Measurements from ENCODE around the gene SRD5A3.

Gene SRD5A3

DNA sequence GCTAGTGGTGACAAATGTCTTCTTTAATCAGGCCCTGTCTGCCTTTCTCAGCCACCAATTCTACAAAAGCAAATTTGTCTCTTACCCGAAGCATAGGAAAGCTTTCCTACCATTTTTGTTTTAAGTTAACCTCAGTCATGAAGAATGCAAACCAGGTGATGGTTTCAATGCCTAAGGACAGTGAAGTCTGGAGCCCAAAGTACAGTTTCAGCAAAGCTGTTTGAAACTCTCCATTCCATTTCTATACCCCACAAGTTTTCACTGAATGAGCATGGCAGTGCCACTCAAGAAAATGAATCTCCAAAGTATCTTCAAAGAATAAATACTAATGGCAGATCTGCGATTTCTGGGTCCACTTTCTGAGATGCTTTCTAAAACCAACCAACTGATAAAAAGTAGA, 23.9 kb downstream of the SRD5A3 start:
- intact Hi-C loops (cut with micrococcal nuclease) = no loop called here
- Mint-ChIP-seq H3K36me3 (ENCODE audit: low read depth) (peaks cover 43% of the 10 kb centered on the region), H3K27me3 (no peaks in the 10 kb centered on the region), H3K9me3 (no peaks in the 10 kb centered on the region), H3K4me3 (no peak overlapping the region), H3K4me1 (ENCODE audit: low read depth) (no peaks in the 10 kb centered on the region), H3K27ac (no peak overlapping the region)

DNA sequence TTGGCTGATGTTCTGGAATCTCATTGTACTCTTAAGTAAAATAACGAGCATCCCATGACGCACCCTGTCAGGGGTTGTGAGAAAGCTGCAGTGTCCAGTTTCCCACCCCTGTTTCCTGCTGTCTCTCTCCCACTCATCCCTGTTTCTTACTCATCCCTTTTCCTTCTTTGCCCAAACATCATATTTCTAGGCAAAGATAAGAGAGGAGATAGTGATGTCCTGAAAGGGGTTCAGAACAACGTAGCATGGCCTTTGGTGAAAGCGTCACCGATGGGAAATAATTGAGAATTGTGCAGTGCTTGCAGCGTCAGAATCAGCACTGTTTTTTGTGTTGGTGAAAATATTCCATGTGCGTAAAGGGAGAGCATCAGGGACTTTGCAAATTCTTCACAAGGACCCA, 26.2 kb downstream of the SRD5A3 start:
- intact Hi-C loops (cut with micrococcal nuclease) = no loop called here
- Mint-ChIP-seq H3K4me3 (no peak overlapping the region), H3K27ac (no peak overlapping the region), H3K27me3 (no peaks in the 10 kb centered on the region), H3K4me1 (ENCODE audit: low read depth) (no peaks in the 10 kb centered on the region), H3K36me3 (ENCODE audit: low read depth) (peaks cover 35% of the 10 kb centered on the region), H3K9me3 (no peaks in the 10 kb centered on the region)

DNA sequence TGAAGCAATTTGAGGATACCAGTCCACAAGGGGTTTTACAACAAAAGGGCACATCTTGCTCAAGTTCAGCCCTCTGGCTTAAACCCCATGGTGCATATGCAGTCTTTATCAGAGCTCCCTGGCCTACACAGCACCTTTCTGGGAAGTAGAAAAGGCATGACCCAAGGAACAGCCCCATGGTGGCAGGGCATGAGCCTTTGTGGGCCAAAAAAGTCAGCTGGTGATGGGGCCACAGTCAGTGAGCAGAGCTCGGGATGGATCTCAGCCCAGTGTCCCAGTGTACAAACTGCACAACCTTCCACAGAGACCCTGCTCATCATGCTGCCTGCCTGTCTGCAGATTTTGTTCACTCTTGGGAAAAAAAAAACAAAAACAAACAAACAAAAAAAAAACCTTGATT, 27.4 kb downstream of the SRD5A3 start:
- Mint-ChIP-seq H3K36me3 (ENCODE audit: low read depth) (peaks cover 31% of the 10 kb centered on the region), H3K27ac (no peak overlapping the region), H3K4me3 (no peak overlapping the region), H3K9me3 (no peaks in the 10 kb centered on the region), H3K4me1 (ENCODE audit: low read depth) (no peaks in the 10 kb centered on the region), H3K27me3 (no peaks in the 10 kb centered on the region)
- intact Hi-C loops (cut with micrococcal nuclease) = no loop called here

DNA sequence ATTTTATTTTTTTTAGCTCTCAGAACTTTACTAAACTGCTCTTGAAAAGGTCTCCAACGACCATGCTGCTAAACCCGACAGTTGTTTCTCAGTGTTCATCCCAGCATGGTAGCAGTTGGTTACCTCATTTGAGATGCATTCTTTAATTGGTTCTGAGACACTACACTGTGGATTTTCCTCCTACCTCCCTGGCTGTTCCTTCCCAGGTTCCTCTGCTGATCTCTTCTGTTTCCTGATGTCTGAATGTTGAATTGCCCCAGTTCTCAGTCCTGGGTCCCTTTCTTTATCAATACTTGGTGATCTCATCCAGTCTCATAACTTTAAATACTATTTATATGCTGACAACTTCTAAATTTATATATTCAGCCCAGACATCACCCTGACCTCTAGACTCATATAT, 30.7 kb downstream of the SRD5A3 start:
- Mint-ChIP-seq H3K9me3 (no peaks in the 10 kb centered on the region), H3K36me3 (ENCODE audit: low read depth) (peaks cover 11% of the 10 kb centered on the region), H3K27ac (no peak overlapping the region), H3K4me3 (no peak overlapping the region), H3K27me3 (no peaks in the 10 kb centered on the region), H3K4me1 (ENCODE audit: low read depth) (no peaks in the 10 kb centered on the region)
- intact Hi-C loops (cut with micrococcal nuclease) = no loop called here

DNA sequence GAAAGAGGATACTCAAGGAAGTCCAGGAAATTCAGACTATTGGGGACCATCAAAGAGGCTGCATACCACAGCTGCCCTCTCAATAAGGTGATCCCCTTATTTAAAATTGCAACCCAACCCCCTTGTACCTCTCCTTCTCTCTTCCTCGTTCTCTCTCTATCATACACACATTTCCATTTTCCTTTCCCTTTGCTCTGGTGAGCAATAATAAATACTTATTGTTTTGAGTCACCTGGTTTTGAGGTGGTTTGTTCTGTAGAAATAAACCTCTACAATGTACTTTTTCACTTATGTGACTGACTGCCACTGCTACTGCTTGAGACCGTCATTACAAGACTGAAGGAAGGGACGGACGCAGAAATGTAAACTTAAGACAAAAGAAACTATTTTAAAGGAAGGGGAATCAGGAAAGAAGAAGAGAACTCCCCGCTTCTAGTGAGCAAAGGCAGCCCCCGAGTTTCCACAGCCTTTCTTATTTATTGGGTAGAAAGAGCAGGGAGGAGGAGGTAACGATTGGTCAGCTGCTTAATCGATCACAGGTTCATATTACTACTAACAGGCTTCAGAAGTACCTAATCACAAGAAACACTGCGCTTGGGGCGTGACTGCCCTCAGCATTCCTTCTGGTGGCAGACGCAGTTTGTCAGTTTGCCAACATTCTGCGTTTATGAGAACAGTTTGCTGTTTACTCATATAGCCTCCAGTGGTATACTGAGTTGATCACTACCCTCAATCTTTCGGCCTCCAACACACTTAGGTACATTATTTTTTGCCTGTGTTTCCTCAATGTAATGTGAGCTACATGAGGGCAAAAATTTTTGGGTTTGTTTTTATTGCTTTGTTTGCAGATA, 32.8 kb downstream of the SRD5A3 start:
- Mint-ChIP-seq H3K4me1 (ENCODE audit: low read depth) (no peaks in the 10 kb centered on the region), H3K36me3 (ENCODE audit: low read depth) (peaks cover 6% of the 10 kb centered on the region), H3K4me3 (no peak overlapping the region), H3K27me3 (no peaks in the 10 kb centered on the region), H3K9me3 (no peaks in the 10 kb centered on the region), H3K27ac (no peak overlapping the region)
- intact Hi-C loops (cut with micrococcal nuclease) = no loop called here

DNA sequence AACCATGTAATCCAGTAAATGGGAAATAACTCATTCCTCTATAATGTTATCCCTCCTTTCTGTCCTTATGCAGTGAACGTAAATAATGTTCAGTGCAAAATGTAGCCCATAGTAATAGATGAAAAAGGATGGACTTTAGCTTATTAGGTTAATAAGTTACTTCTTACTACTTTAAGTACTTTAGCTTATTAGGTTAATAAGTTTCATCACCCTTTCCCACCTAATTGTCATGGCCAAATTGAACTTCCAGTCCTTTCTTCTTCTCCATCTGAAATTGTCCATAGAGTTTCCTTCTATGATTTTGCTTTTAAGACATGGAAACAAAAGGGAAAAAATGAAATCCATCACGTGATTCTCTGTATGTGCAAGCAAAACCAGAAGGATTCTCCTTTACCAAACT, 34.5 kb downstream of the SRD5A3 start:
- Mint-ChIP-seq H3K36me3 (ENCODE audit: low read depth) (no peaks in the 10 kb centered on the region), H3K9me3 (no peaks in the 10 kb centered on the region), H3K27ac (no peak overlapping the region), H3K4me1 (ENCODE audit: low read depth) (no peaks in the 10 kb centered on the region), H3K4me3 (no peak overlapping the region), H3K27me3 (no peaks in the 10 kb centered on the region)
- intact Hi-C loops (cut with micrococcal nuclease) = no loop called here

DNA sequence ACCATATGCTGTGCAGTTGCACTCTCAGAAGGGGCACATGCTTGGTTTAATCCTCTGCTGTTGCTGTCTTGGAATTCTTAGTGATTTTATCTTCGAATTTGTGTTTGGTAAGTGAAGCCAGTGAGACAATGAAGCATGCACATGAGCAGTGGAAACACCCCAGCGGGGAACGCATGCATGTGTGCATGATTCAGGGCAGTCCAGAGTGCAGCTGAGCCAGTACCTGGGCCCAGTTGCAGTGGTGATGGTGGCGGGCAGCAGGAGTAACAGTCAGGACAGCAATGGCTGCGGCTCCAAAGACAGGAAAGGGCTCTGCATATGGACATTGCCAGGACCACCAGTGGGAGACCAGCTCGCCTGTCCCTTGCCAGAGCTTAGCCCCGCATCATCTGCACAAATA, 35.5 kb downstream of the SRD5A3 start:
- H3K9me3 Mint-ChIP-seq = no peaks in the 10 kb centered on the region
- H3K27ac Mint-ChIP-seq = no peak overlapping the region
- intact Hi-C loops (cut with micrococcal nuclease) = no loop called here
- H3K36me3 Mint-ChIP-seq (ENCODE audit: low read depth) = no peaks in the 10 kb centered on the region
- no peaks in the 10 kb centered on the region for H3K27me3 Mint-ChIP-seq
- H3K4me1 Mint-ChIP-seq (ENCODE audit: low read depth) = no peaks in the 10 kb centered on the region
- H3K4me3 Mint-ChIP-seq = no peak overlapping the region

DNA sequence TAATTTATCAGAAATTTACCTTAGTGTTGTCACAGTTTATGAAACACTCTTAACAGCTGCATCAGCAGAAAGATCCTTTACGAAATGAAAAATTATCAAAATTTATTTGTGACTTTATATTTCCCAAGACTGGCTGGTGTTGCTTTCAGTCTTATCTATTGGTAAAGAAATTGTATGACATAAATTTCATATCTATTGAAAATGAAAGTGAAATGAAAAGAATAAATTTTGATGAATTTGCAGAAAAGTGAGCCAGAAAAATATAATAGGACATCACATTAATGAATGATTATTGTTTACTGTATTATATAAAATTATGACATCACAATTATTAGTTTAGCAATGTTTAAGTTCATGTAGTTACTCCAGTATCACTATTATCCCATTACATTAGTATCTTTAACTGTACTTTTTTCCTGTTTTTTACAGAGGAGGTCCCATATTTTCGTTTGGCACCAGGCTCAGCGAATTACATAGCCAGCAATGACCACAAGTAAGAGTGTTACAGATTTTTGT, 36.5 kb downstream of the SRD5A3 start:
- H3K27me3 Mint-ChIP-seq = no peaks in the 10 kb centered on the region
- H3K4me3 Mint-ChIP-seq = no peak overlapping the region
- no peak overlapping the region for H3K27ac Mint-ChIP-seq
- no peaks in the 10 kb centered on the region for H3K9me3 Mint-ChIP-seq
- H3K36me3 Mint-ChIP-seq (ENCODE audit: low read depth) = no peaks in the 10 kb centered on the region
- H3K4me1 Mint-ChIP-seq (ENCODE audit: low read depth) = no peaks in the 10 kb centered on the region
- intact Hi-C loops (cut with micrococcal nuclease) = no loop called here

DNA sequence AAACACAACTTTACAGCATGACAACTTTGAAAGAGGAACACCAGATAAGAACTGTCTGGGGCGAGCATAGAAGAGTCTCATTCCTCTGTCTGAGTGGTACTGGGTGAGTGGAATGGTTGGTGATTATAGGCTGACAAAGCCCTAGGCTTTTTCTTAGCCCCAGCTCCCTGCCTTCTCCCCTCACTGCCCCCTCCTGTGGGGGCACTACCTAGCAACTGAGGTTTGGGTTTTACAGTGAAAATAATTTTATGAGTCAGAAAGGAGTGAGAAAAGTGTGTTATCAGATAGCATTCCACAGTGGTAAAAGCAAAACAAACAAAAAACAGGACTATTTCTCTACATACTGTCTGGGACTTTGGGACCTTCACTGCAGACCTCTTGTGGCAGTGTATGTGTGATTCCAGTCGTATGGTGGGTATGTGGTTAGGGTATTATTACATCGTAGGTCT, 39.2 kb downstream of the SRD5A3 start:
- H3K36me3 Mint-ChIP-seq (ENCODE audit: low read depth) = no peaks in the 10 kb centered on the region
- intact Hi-C loops (cut with micrococcal nuclease) = no loop called here
- H3K4me1 Mint-ChIP-seq (ENCODE audit: low read depth) = no peaks in the 10 kb centered on the region
- H3K27ac Mint-ChIP-seq = no peak overlapping the region
- no peaks in the 10 kb centered on the region for H3K27me3 Mint-ChIP-seq
- H3K9me3 Mint-ChIP-seq = no peaks in the 10 kb centered on the region
- no peak overlapping the region for H3K4me3 Mint-ChIP-seq

DNA sequence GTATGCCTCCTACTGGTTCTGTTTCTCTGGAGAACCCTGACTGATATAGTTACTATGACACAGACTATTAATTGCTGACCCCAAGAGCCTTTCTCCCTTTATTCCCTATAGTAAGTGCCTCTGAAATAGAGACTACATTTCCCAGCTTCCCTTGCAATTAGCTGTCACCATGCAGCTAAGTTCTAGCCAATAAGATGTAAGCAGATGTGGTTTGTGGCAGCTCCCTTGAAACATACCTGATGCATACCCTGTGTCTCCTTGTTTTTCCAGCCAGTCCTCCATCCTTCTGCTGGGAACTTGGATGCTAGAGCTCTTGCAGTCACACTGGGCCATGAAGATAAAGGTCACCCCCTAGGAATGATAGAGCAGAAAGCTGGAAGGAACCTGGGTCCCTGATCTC, 40.0 kb downstream of the SRD5A3 start:
- H3K4me1 Mint-ChIP-seq (ENCODE audit: low read depth) = no peaks in the 10 kb centered on the region

DNA sequence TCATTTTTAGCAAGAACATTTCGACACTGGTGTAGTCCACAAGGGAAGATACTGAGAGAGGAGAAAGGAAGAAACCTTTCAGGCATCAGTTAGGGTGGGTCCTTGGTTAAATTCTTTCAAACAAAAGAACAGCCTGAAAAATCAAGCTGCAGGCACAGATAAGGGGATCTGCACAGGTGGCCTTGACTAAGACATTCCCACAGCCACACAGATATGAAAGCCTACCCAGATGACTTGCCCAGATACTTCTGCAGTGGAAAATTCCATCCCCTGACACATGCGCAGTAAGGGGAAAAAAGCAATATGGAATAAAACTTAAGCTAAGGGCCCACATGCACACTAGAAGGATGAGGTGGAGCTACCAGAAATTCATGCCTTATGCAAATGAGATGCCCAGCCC, 40.8 kb downstream of the SRD5A3 start:
- H3K36me3 Mint-ChIP-seq (ENCODE audit: low read depth) = no peaks in the 10 kb centered on the region
- H3K4me3 Mint-ChIP-seq = no peak overlapping the region
- no peaks in the 10 kb centered on the region for H3K27me3 Mint-ChIP-seq
- no peaks in the 10 kb centered on the region for H3K9me3 Mint-ChIP-seq
- intact Hi-C loops (cut with micrococcal nuclease) = no loop called here
- no peaks in the 10 kb centered on the region for H3K4me1 Mint-ChIP-seq (ENCODE audit: low read depth)
- no peak overlapping the region for H3K27ac Mint-ChIP-seq

More for the DNA sequence above, 40.0 kb downstream of the SRD5A3 start:
- Mint-ChIP-seq H3K27ac (no peak overlapping the region), H3K4me3 (no peak overlapping the region), H3K9me3 (no peaks in the 10 kb centered on the region), H3K36me3 (ENCODE audit: low read depth) (no peaks in the 10 kb centered on the region), H3K27me3 (no peaks in the 10 kb centered on the region)
- intact Hi-C loops (cut with micrococcal nuclease) = no loop called here

DNA sequence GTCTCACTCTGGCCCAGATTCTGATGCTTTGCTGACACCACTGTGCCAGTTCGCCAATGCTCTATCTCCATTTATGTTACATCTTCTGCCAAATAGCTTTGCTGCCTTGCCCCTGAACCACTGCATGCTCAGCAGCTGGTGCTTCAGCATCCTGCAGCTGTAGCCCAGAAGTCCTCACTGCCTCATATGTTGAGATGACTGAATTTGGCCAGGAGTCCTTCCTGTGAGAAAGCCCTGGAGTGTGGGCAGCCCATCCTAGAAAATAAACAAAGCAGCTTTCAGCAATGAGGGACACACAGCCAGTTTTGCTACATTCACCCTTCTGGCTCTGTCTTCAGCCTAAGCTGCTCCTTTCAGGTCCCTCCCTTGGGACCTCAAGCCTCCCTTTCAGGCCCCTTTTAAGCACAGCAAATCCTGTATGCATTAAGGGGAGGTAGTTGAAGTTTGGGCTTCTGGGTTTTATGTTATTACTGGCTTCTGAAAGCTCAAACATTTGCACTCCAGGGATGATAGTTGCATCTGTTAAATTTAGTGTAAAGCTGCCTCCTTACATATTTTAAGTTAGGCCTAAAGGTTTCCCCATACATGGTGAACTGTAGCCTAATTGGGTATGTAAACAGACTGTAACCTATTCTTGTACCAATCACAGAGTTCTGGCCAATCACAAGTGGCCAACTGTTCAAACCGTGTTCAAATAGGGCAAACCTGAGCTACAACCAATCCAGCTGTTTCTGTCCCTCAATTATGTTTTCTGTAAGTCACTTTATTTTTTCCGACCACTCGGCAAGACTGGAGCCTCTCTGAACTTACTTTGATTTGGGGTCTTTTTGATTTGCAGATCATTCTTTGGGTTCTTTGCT, 47.6 kb downstream of the SRD5A3 start:
- Mint-ChIP-seq H3K27me3 (no peaks in the 10 kb centered on the region), H3K4me3 (no peak overlapping the region), H3K36me3 (ENCODE audit: low read depth) (peaks cover 28% of the 10 kb centered on the region), H3K9me3 (no peaks in the 10 kb centered on the region), H3K27ac (peak overlapping the region; percentile 45), H3K4me1 (ENCODE audit: low read depth) (peaks cover 21% of the 10 kb centered on the region)
- intact Hi-C loops (cut with micrococcal nuclease) = no loop called here

DNA sequence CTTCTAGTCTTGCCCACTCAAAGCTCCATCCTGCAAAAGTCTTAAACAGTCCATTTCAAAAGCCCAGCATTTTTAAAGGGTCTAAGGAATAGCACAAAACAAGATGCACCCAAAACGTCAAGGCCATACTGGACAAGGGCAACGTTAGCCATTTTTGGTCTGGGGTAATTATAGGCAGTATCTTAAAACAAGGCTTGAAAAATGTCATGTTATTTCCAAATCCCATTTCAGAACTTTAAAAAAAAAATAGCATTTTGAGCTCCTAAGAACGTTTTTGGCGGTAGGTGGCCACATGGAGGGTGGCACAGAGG, 49.1 kb downstream of the SRD5A3 start:
- intact Hi-C loops (cut with micrococcal nuclease) = loop anchor here (1.0 to 5.0 kb wide), 2 partner anchors 49 to 152 kb away; partner anchors contain the start of genes CLOCK and SRD5A3
- Mint-ChIP-seq H3K36me3 (ENCODE audit: low read depth) (peaks cover 40% of the 10 kb centered on the region), H3K4me3 (peak overlapping the region; percentile 92), H3K9me3 (no peaks in the 10 kb centered on the region), H3K27ac (peak overlapping the region; percentile 96), H3K27me3 (no peaks in the 10 kb centered on the region), H3K4me1 (ENCODE audit: low read depth) (peaks cover 32% of the 10 kb centered on the region)
